ENCODE data around the gene SNX1.

- TF ChIP-seq CTCF (conservative IDR thresholded peaks at IDR 0.05 in 1 of 2, IDR thresholded peaks at IDR 0.05 in 1 of 2; ENCODE audit: low read depth in 1 of 2, low read length in 2 of 2) (no peak), EZH2 (IDR thresholded peaks at IDR 0.05; ENCODE audit: low read length, missing control alignments) (no peak)
Observed at GRCh38 chr15:64072812-64073211, 23.0 kb upstream of the SNX1 start.
